B cell (primary cell): Measurements from ENCODE around the gene ABL1. TPM values are rescaled to one million over a fixed set of nuclear protein-coding genes. Genes with fewer than 3 reads are reported as not detected.

Source experiments
- ATAC-seq: fragments of 200-7000 bp; cut with Tn5 transposase; one replicate; pipeline ENCODE4 v1.10.0; 2021; ENCODE audit warnings: low read depth, mild to moderate bottlenecking, moderate number of reproducible peaks, moderate library complexity
- CTCF ChIA-PET: fragments of 350-600 bp; sonication (Branson Sonifier 250); formaldehyde crosslinking; loops from one replicate; lab custom pipeline; 2021; ENCODE audit warnings: antibody characterized with exemption, inconsistent platforms; lab: Charles Lee
- POLR2A ChIA-PET: fragments of 350-600 bp; sonication (Branson Sonifier 250); formaldehyde crosslinking; loops from one replicate; lab custom pipeline; 2021; ENCODE audit warnings: antibody characterized with exemption; lab: Charles Lee
- DNase-seq: peaks from one replicate; pipeline ENCODE4 v3.0.0; 2013
- H2AFZ ChIP-seq: 2 replicates; pipeline ENCODE4 v1.6.1; 2012; ENCODE audit warnings: mild to moderate bottlenecking, low read depth, low read length; ENCODE audit not compliant: insufficient read depth, poor library complexity, severe bottlenecking
- H3K27ac ChIP-seq, 2 donors: 1 replicate in 1 of 2; 2 replicates in 1 of 2; pipeline ENCODE4 v1.5.1; 2012 to 2013; ENCODE audit warnings: low read length in 2 of 2, mild to moderate bottlenecking in 2 of 2, moderate library complexity in 1 of 2
- H3K27me3 ChIP-seq, 4 experiments: fragments of 200-600 bp in 1 of 4; sonication (generic) in 1 of 4; replicated peaks in 1 of 4; 1 replicate in 2 of 4; 2 replicates in 2 of 4; pipeline versions ENCODE4 v1.6.1 to v1.7.0; 2013 to 2016; ENCODE audit warnings: low read length in 3 of 4, mild to moderate bottlenecking in 2 of 4, mixed read lengths in 1 of 4, moderate library complexity in 1 of 4; ENCODE audit not compliant: insufficient read depth in 4 of 4, control insufficient read depth in 3 of 4; ENCODE audit errors: control extremely low read depth in 1 of 4
- H3K36me3 ChIP-seq, 2 experiments: replicated peaks in 1 of 2; 1 replicate in 1 of 2; 2 replicates in 1 of 2; pipeline versions ENCODE4 v1.6.1 to v1.7.1; 2013; ENCODE audit warnings: low read length in 1 of 2; ENCODE audit not compliant: insufficient read depth in 2 of 2, control insufficient read depth in 1 of 2; ENCODE audit errors: control extremely low read depth in 1 of 2, extremely low read depth in 1 of 2
- H3K4me1 ChIP-seq, 2 donors: fragments of 200-600 bp in 1 of 2; sonication (generic) in 1 of 2; 1 replicate in 1 of 2; 2 replicates in 1 of 2; pipeline versions ENCODE4 v1.5.1 to v1.6.1; 2013 to 2017; ENCODE audit warnings: low read length in 2 of 2; ENCODE audit not compliant: control insufficient read depth in 2 of 2, insufficient read depth in 2 of 2
- H3K4me2 ChIP-seq: replicated peaks from 2 replicates; pipeline ENCODE3; 2012; ENCODE audit warnings: mild to moderate bottlenecking, low read depth, low read length; ENCODE audit not compliant: poor library complexity, severe bottlenecking
- H3K4me3 ChIP-seq, 5 experiments: fragments of 200-600 bp in 1 of 5; sonication (generic) in 1 of 5; 1 replicate in 3 of 5; 2 replicates in 2 of 5; pipeline versions ENCODE4 v1.5.1 to v1.7.0; 2011 to 2016; ENCODE audit warnings: low read length in 4 of 5, mild to moderate bottlenecking in 4 of 5, low read depth in 2 of 5, control low read depth in 1 of 5, moderate library complexity in 1 of 5; ENCODE audit not compliant: insufficient read depth in 1 of 5; ENCODE audit errors: control extremely low read depth in 1 of 5, extremely low read depth in 1 of 5
- H3K79me2 ChIP-seq: fragments of 200-600 bp; sonication (generic); one replicate; pipeline ENCODE4 v1.6.0; 2016; ENCODE audit warnings: low read length; ENCODE audit not compliant: control insufficient read depth, insufficient read depth
- H3K9ac ChIP-seq: fragments of 200-600 bp; sonication (generic); 2 replicates; pipeline ENCODE4 v1.6.1; 2017; ENCODE audit warnings: mild to moderate bottlenecking, low read length, moderate library complexity
- H3K9me3 ChIP-seq, 3 donors: one replicate each; pipeline versions ENCODE4 v1.6.1 to v1.7.1; 2013; ENCODE audit warnings: low read length in 2 of 3; ENCODE audit not compliant: control insufficient read depth in 2 of 3, insufficient read depth in 1 of 3; ENCODE audit errors: control extremely low read depth in 1 of 3
- H4K20me1 ChIP-seq: 2 replicates; pipeline ENCODE4 v1.6.0; 2012; ENCODE audit warnings: mild to moderate bottlenecking, low read length; ENCODE audit not compliant: insufficient read depth, control insufficient read depth, poor library complexity, severe bottlenecking
- H3K27ac Mint-ChIP-seq: one replicate; pipeline ENCODE4 v1.8.0; 2021; ENCODE audit warnings: mixed read lengths
- H3K27me3 Mint-ChIP-seq: one replicate; pipeline ENCODE4 v1.8.0; 2021; ENCODE audit warnings: mixed read lengths
- H3K4me1 Mint-ChIP-seq: one replicate; pipeline ENCODE4 v1.8.0; 2021; ENCODE audit warnings: mixed read lengths
- H3K4me3 Mint-ChIP-seq: one replicate; pipeline ENCODE4 v1.8.0; 2021; ENCODE audit warnings: mixed read lengths
- H3K9me3 Mint-ChIP-seq: one replicate; pipeline ENCODE4 v1.8.0; 2022; ENCODE audit warnings: mixed read lengths; ENCODE audit not compliant: insufficient read depth
- EZH2 ChIP-seq: IDR thresholded peaks from 2 replicates; pipeline ENCODE4 v1.6.1; 2012; ENCODE audit warnings: borderline replicate concordance, low read depth, mild to moderate bottlenecking, moderate library complexity, low read length; ENCODE audit not compliant: insufficient read depth, poor library complexity, severe bottlenecking
- WGBS: methylation state at CpG from one replicate; pipeline ENCODE4 v1.1.5; 2013; ENCODE audit warnings: missing lambda C conversion rate; ENCODE audit not compliant: insufficient coverage; 5-methylcytosine and 5-hydroxymethylcytosine counted together
- intact Hi-C: fragments of 100-400 bp; cut with micrococcal nuclease; formaldehyde crosslinking; loops from one replicate; pipeline ENCODE4 v1.10.0; 2022
- polyA plus RNA-seq: library from polyadenylated mRNA; depleted of rRNA; stranded (reverse); fragments of >200 nt; gene quantifications from 2 replicates; pipeline ENCODE4 v1.2.3, GENCODE V29; 2012
- total RNA-seq, 2 donors: library from RNA; stranded (reverse); fragments of 120-200 nt in 1 of 2; gene quantifications; 1 replicate in 1 of 2; 2 replicates in 1 of 2; pipeline versions ENCODE4 v1.2.3 to v1.2.4, GENCODE V29; 2013 to 2022
- TF ChIP-seq, protein P1 (sequence below): fragments of 200-600 bp; IDR thresholded peaks from one replicate; pipeline ENCODE4 v1.8.0; 2022; ENCODE audit warnings: antibody characterized with exemption, mild to moderate bottlenecking

Gene ABL1
- total and polyA plus RNA-seq, 2 donors (not counting 1 experiment from before 2014, with no cell fraction given), result 11.9 to 46.0 TPM

DNA sequence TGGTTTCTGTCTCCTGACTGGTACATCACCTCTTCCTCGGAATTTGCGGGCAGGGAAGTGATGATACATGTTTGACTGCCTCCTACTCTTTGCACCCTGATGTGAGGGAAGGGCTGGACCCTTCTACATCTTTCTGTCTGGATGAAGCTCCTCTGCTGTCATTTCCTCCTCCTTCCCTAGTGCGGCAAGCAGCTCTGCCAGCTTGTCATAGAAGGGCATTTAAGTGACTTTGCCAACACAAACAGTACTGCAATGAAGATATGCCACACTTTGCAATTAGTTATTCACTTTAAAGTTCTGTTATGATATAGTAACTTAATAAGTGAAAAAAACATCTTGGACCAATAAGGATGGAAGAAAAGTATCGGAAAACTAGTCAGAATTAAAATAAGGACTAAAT is 48.5 kb upstream of the ABL1 start:
- Mint-ChIP-seq H3K4me3 (no peak overlapping the region), H3K27me3 (no peaks in the 10 kb centered on the region), H3K9me3 (peaks cover 8% of the 10 kb centered on the region), H3K27ac (no peak overlapping the region), H3K4me1 (peaks cover 4% of the 10 kb centered on the region)
- peaks cover 0 to 14% (median 8%) of the 10 kb centered on the region in 3 donors for H3K9me3 ChIP-seq
- ATAC-seq (no peak), DNase-seq (no peak)
- peaks cover 0 to 3% of the 10 kb centered on the region in 2 experiments for H3K36me3 ChIP-seq
- ChIA-PET POLR2A (no interaction called here), CTCF (no interaction called here)
- H3K9ac ChIP-seq, result no peak overlapping the region
- H3K4me3 ChIP-seq, result no peak overlapping the region
- H3K27me3 ChIP-seq, result no peaks in the 10 kb centered on the region
- whole genome bisulfite sequencing, result no CpG with 5 or more reads among the region's 4 CpGs
- H3K79me2 ChIP-seq, result peaks cover 68% of the 10 kb centered on the region
- H3K4me1 ChIP-seq, result no peaks in the 10 kb centered on the region
- no peak overlapping the region for H3K4me2 ChIP-seq
- no peak overlapping the region for H2AFZ ChIP-seq
- H3K27ac ChIP-seq, result no peak overlapping the region
- H4K20me1 ChIP-seq, result peaks cover 37% of the 10 kb centered on the region
- intact Hi-C loops, result no loop called here
- TF ChIP-seq, protein P1, sequence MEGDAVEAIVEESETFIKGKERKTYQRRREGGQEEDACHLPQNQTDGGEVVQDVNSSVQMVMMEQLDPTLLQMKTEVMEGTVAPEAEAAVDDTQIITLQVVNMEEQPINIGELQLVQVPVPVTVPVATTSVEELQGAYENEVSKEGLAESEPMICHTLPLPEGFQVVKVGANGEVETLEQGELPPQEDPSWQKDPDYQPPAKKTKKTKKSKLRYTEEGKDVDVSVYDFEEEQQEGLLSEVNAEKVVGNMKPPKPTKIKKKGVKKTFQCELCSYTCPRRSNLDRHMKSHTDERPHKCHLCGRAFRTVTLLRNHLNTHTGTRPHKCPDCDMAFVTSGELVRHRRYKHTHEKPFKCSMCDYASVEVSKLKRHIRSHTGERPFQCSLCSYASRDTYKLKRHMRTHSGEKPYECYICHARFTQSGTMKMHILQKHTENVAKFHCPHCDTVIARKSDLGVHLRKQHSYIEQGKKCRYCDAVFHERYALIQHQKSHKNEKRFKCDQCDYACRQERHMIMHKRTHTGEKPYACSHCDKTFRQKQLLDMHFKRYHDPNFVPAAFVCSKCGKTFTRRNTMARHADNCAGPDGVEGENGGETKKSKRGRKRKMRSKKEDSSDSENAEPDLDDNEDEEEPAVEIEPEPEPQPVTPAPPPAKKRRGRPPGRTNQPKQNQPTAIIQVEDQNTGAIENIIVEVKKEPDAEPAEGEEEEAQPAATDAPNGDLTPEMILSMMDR, result no peak
- no peak for TF ChIP-seq EZH2

DNA sequence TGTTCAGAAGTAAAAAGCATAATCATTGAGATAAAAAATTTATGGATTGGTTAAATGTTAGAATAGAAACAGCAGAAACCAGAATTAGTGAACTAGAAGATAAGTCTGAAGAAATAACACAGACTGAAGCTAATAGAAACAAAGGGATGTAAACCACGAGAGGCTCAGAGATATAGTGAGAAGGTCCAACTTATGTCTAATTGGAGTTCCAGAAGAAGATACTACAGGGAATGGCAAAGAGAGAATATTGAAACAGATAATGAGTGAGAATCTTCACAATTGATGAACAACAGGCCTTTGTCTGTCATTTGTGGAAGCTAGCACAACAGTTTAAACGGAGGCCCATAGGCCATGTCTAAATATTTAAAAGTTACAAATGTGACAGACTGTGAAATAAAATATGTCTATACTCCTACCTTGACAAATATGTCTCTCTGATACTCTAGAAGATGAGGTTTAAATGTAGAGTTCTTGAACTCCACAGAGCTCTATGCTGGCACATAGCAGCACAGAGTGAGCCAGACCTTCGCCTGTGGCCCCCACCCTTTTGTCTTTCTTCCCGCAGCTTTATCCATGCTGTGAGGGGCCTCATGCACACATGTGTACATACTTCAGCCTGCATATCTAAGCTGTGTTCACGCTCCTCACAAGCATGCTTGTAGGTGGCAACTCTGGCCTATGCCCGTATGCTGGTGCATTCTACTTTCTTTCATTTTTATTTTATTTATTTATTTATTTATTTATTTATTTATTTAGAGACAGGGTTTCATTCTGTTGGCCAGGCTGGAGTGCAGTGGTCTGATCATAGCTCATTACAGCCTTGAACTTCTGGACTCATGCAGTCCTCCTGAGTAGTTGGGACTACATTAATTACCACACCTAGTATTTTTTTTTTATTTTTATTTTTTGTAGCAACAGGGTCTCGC is 45.0 kb upstream of the ABL1 start:
- Histone ChIP-seq H3K79me2 (peaks cover 49% of the 10 kb centered on the region), H3K4me1 (no peaks in the 10 kb centered on the region), H2AFZ (no peak overlapping the region), H3K9me3 (peaks cover 0 to 14% (median 8%) of the 10 kb centered on the region in 3 donors), H4K20me1 (peaks cover 29% of the 10 kb centered on the region), H3K4me2 (no peak overlapping the region), H3K27ac (no peak overlapping the region), H3K27me3 (no peaks in the 10 kb centered on the region), H3K9ac (no peak overlapping the region), H3K36me3 (no peaks in the 10 kb centered on the region), H3K4me3 (no peak overlapping the region)
- DNase-seq (no peak), ATAC-seq (no peak)
- Mint-ChIP-seq H3K27me3 (no peaks in the 10 kb centered on the region), H3K4me3 (no peak overlapping the region), H3K9me3 (peaks cover 8% of the 10 kb centered on the region), H3K27ac (no peak overlapping the region), H3K4me1 (peaks cover 4% of the 10 kb centered on the region)
- WGBS, result 100% methylated on average over 3 of the region's 7 CpGs
- TF ChIP-seq, protein P1, result no peak
- no peak for TF ChIP-seq EZH2
- POLR2A ChIA-PET, result no interaction called here
- CTCF ChIA-PET, result no interaction called here
- intact Hi-C loops, result no loop called here
